HG03342 (cell line): ENCODE measurements around the gene RSU1.
A peak's percentile ranks its signal among the peaks of the same experiment; 100 is the strongest.
"Not testable (repeated sequence)": the region's sequence is repeated elsewhere in the genome, so short reads cannot be mapped to it uniquely, and the experiment has no call there.

ENCODE experiments used
- ATAC-seq: cut with Tn5 transposase; IDR thresholded peaks from one replicate; pipeline ENCODE4 v1.9.1; 2021; ENCODE audit warnings: mild to moderate bottlenecking, moderate library complexity; ENCODE audit not compliant: unreplicated experiment

RSU1 gene

GRCh38 chr10:16817125-16818019 lies at the start of gene RSU1:
Gene RSU1, minus strand, starts transcription at chr10:16817424. Its CDS starts 343 bp downstream, at chr10:16817081.
- ATAC-seq = peak; percentile 98

GRCh38 chr10:16866541-16867275 lies 49.5 kb upstream of the RSU1 start:
- ATAC-seq = no peak

- no peak for ATAC-seq
These were observed 48.5 kb upstream of the RSU1 start for GRCh38 chr10:16865766-16866165.

- no peak for ATAC-seq
These were observed 46.5 kb upstream of the RSU1 start for GRCh38 chr10:16863766-16864165.

- no peak for ATAC-seq
These were observed 40.2 kb upstream of the RSU1 start for GRCh38 chr10:16857419-16857818.

- ATAC-seq = no peak
These were observed 39.3 kb upstream of the RSU1 start for GRCh38 chr10:16856567-16856966.

- ATAC-seq = no peak
These were observed 38.9 kb upstream of the RSU1 start for GRCh38 chr10:16856092-16856491.

- no peak for ATAC-seq
These were observed 37.4 kb upstream of the RSU1 start for GRCh38 chr10:16854623-16855022.

GRCh38 chr10:16853809-16854208 lies 36.6 kb upstream of the RSU1 start:
- ATAC-seq = no peak

- ATAC-seq = no peak
These were observed 36.0 kb upstream of the RSU1 start for GRCh38 chr10:16853201-16853600.

- ATAC-seq = no peak
These were observed 35.4 kb upstream of the RSU1 start for GRCh38 chr10:16852624-16853023.

- no peak for ATAC-seq
These were observed 31.4 kb upstream of the RSU1 start for GRCh38 chr10:16848562-16849154.

GRCh38 chr10:16847644-16848043 lies 30.4 kb upstream of the RSU1 start:
- no peak for ATAC-seq

- no peak for ATAC-seq
These were observed 28.0 kb upstream of the RSU1 start for GRCh38 chr10:16845248-16845647.

GRCh38 chr10:16843252-16843870 lies 26.1 kb upstream of the RSU1 start:
- ATAC-seq = no peak

GRCh38 chr10:16835228-16835627 lies 18.0 kb upstream of the RSU1 start:
- ATAC-seq = no peak

GRCh38 chr10:16832351-16833080 lies 15.3 kb upstream of the RSU1 start:
- no peak for ATAC-seq

GRCh38 chr10:16828701-16829175 lies 11.5 kb upstream of the RSU1 start:
- no peak for ATAC-seq

- peak; percentile 86 for ATAC-seq
These were observed 10.9 kb upstream of the RSU1 start for GRCh38 chr10:16828114-16828568.

- ATAC-seq = not testable (repeated sequence)
These were observed 10.2 kb upstream of the RSU1 start for GRCh38 chr10:16827474-16827873.
